Measurements from ENCODE around the gene MBD5.

GRCh38 chr2:148546270-148546669 is 525.4 kb downstream of the MBD5 start:
- no peak for TF ChIP-seq REST (IDR thresholded peaks at IDR 0.05; ENCODE audit: low read depth, low read length)
- no peak for TF ChIP-seq MEF2A (IDR thresholded peaks at IDR 0.05; ENCODE audit: borderline replicate concordance, low read depth)
- no peak for TF ChIP-seq TAF1 (IDR thresholded peaks at IDR 0.05; ENCODE audit: borderline replicate concordance, low read depth, low read length)
- no peak for TF ChIP-seq JUND (IDR thresholded peaks at IDR 0.05)
- TF ChIP-seq YY1 (IDR thresholded peaks at IDR 0.05; ENCODE audit: low read depth), result no peak
- TF ChIP-seq GABPA (IDR thresholded peaks at IDR 0.05; ENCODE audit: low read depth), result no peak
- TF ChIP-seq CTCF (IDR thresholded peaks at IDR 0.05), result no peak
- TF ChIP-seq MAX (IDR thresholded peaks at IDR 0.05; ENCODE audit: low read depth), result no peak
- no peak for TF ChIP-seq POLR2AphosphoS5 (IDR thresholded peaks at IDR 0.05; ENCODE audit: low read depth, low read length)

Data from SK-N-SH (cell line).